Esophagus muscularis mucosa (tissue), 4 donors: ENCODE measurements around the gene SLC26A4. TPM values are rescaled to one million over a fixed set of nuclear protein-coding genes. Genes with fewer than 3 reads are reported as not detected.

Experiments
- DNase-seq: peaks from one replicate; pipeline ENCODE4 v3.0.0-alpha.2; 2017; ENCODE audit errors: extremely low spot score
- H3K27ac ChIP-seq, 4 donors: fragments of 200-600 bp; sonication (generic); replicated peaks in 1 of 4; 1 replicate in 3 of 4; 2 replicates in 1 of 4; pipeline ENCODE4 v1.5.1; 2016 to 2019; ENCODE audit warnings: mild to moderate bottlenecking in 1 of 4
- H3K27me3 ChIP-seq, 4 donors: fragments of 200-600 bp; sonication (generic); one replicate each; pipeline versions ENCODE4 v1.5.1 to v1.6.0; 2016 to 2019
- H3K36me3 ChIP-seq, 4 donors: fragments of 200-600 bp; sonication (generic); one replicate each; pipeline ENCODE4 v1.5.1; 2016 to 2019
- H3K4me1 ChIP-seq, 4 donors: fragments of 200-600 bp; sonication (generic); one replicate each; pipeline ENCODE4 v1.5.1; 2016 to 2019
- H3K4me3 ChIP-seq, 4 donors: fragments of 200-600 bp; sonication (generic); 1 replicate in 2 of 4; 2 replicates in 2 of 4; pipeline ENCODE4 v1.5.1; 2016 to 2019; ENCODE audit warnings: mild to moderate bottlenecking in 4 of 4, moderate library complexity in 1 of 4
- H3K9me3 ChIP-seq, 4 donors: fragments of 200-600 bp; sonication (generic); 1 replicate in 3 of 4; 2 replicates in 1 of 4; pipeline ENCODE4 v1.5.1; 2016 to 2019
- CTCF ChIP-seq, 3 experiments: fragments of 200-600 bp in 2 of 3; fragments of 450-650 bp in 1 of 3; sonication (generic) in 2 of 3; IDR thresholded peaks; one replicate each; pipeline ENCODE4 v1.5.1; 2017 to 2019; ENCODE audit warnings: antibody characterized with exemption in 3 of 3, mild to moderate bottlenecking in 2 of 3, moderate library complexity in 1 of 3
- EP300 ChIP-seq: sonication (generic); formaldehyde crosslinking; IDR thresholded peaks from one replicate; pipeline ENCODE4 v1.6.1; 2017; ENCODE audit warnings: antibody characterized with exemption
- POLR2A ChIP-seq: fragments of 450-650 bp; IDR thresholded peaks from one replicate; pipeline ENCODE4 v1.6.1; 2017; ENCODE audit warnings: antibody characterized with exemption, moderate library complexity, mild to moderate bottlenecking, low read depth
- POLR2AphosphoS5 ChIP-seq, 2 donors: sonication (generic); formaldehyde crosslinking; IDR thresholded peaks; one replicate each; pipeline ENCODE4 v1.6.1; 2017; ENCODE audit warnings: antibody characterized with exemption in 2 of 2
- WGBS: methylation state at CpG from one replicate; pipeline ENCODE4 v1.1.5; 2018; 5-methylcytosine and 5-hydroxymethylcytosine counted together
- intact Hi-C: fragments of 100-400 bp; cut with DNase I; formaldehyde crosslinking; loops from one replicate; pipeline ENCODE4 v1.15.1; 2023
- total RNA-seq, 4 donors: library from RNA; depleted of rRNA; stranded (reverse); fragments of >200 nt; gene quantifications; one replicate each; pipeline versions ENCODE4 v1.1.0 to v1.2.1, GENCODE V29; 2016

SLC26A4 gene
- total RNA-seq, result 1 to 10 TPM in 1 of 4 donors, under 1 TPM in 3; 0.17 to 1.2 (median 0.46) TPM

GRCh38 chr7:107660381-107661080 is at the start of gene SLC26A4:
SLC26A4 (plus strand) TSS chr7:107660828; CDS start chr7:107661642, 814 bp downstream.
- Histone ChIP-seq H3K9me3 (no peaks in the 10 kb centered on the region), H3K27ac (no peak within 1 kb of the TSS), H3K4me3 (peak within 1 kb of the TSS; percentile 54 to 58 (median 55)), H3K27me3 (peaks cover 0 to 42% (median 22%) of the 10 kb centered on the region in 4 donors), H3K4me1 (peaks cover 14 to 20% (median 18%) of the 10 kb centered on the region in 4 donors), H3K36me3 (no peaks in the 10 kb centered on the region)
- TF ChIP-seq POLR2AphosphoS5 (IDR thresholded peaks at IDR 0.05), result no peak
- TF ChIP-seq CTCF (IDR thresholded peaks at IDR 0.05), result no peak
- WGBS, result 46% methylated on average over 9 of the region's 37 CpGs
- no peak for DNase-seq
- intact Hi-C loops, result no loop called here

- Histone ChIP-seq H3K4me3 (no peak overlapping the region), H3K27me3 (no peaks in the 10 kb centered on the region), H3K9me3 (no peaks in the 10 kb centered on the region), H3K4me1 (peaks cover 9 to 13% (median 12%) of the 10 kb centered on the region in 4 donors), H3K27ac (no peak overlapping the region), H3K36me3 (peaks cover 18 to 59% (median 33%) of the 10 kb centered on the region in 4 donors)
- no peak for TF ChIP-seq POLR2AphosphoS5 (IDR thresholded peaks at IDR 0.05)
- TF ChIP-seq EP300, result no peak
- no peak for TF ChIP-seq POLR2A
- TF ChIP-seq CTCF (IDR thresholded peaks at IDR 0.05), result no peak
- intact Hi-C loops, result no loop called here
- WGBS, result 79% methylated on average over 1 of the region's 1 CpG
- no peak for DNase-seq
Measured at GRCh38 chr7:107613439-107613838, 47.2 kb upstream of the SLC26A4 start.

- H3K4me3 ChIP-seq, result no peak overlapping the region
- H3K36me3 ChIP-seq, result peaks cover 18 to 62% (median 33%) of the 10 kb centered on the region in 4 donors
- no peaks in the 10 kb centered on the region for H3K27me3 ChIP-seq
- no peak overlapping the region for H3K27ac ChIP-seq
- DNase-seq, result no peak
- H3K4me1 ChIP-seq, result peaks cover 9 to 13% (median 11%) of the 10 kb centered on the region in 4 donors
- TF ChIP-seq POLR2A (no peak), EP300 (no peak), CTCF (IDR thresholded peaks at IDR 0.05) (no peak), POLR2AphosphoS5 (IDR thresholded peaks at IDR 0.05) (no peak)
- intact Hi-C loops, result no loop called here
- no peaks in the 10 kb centered on the region for H3K9me3 ChIP-seq
Measured at GRCh38 chr7:107613948-107614347, 46.7 kb upstream of the SLC26A4 start.

- H3K27ac ChIP-seq, result no peak overlapping the region
- no peaks in the 10 kb centered on the region for H3K27me3 ChIP-seq
- TF ChIP-seq CTCF (IDR thresholded peaks at IDR 0.05), result no peak
- no peak for TF ChIP-seq POLR2A
- TF ChIP-seq POLR2AphosphoS5 (IDR thresholded peaks at IDR 0.05), result no peak
- TF ChIP-seq EP300, result no peak
- no peak for DNase-seq
- intact Hi-C loops, result no loop called here
- H3K9me3 ChIP-seq, result no peaks in the 10 kb centered on the region
- peaks cover 6 to 12% (median 10%) of the 10 kb centered on the region in 4 donors for H3K4me1 ChIP-seq
- H3K36me3 ChIP-seq, result peaks cover 18 to 63% (median 35%) of the 10 kb centered on the region in 4 donors
- no peak overlapping the region for H3K4me3 ChIP-seq
Measured at GRCh38 chr7:107614425-107614824, 46.2 kb upstream of the SLC26A4 start.
